ENCODE measurements around the gene PCNX2. TPM values are rescaled to one million over a fixed set of nuclear protein-coding genes. Genes with fewer than 3 reads are reported as not detected.
"Not testable (repeated sequence)": the region's sequence is repeated elsewhere in the genome, so short reads cannot be mapped to it uniquely, and the experiment has no call there.

PCNX2 gene
- total RNA-seq, 1 donor from 2014 or later: 0.73 TPM

GRCh38 chr1:233111731-233112130 lies 183.8 kb downstream of the PCNX2 start:
- ATAC-seq (no peak), DNase-seq (ENCODE audit: low spot score) (no peak)

- no peak for ATAC-seq
- no peak for DNase-seq (ENCODE audit: low spot score)
These were observed 186.4 kb downstream of the PCNX2 start for GRCh38 chr1:233109096-233109495.

DNA sequence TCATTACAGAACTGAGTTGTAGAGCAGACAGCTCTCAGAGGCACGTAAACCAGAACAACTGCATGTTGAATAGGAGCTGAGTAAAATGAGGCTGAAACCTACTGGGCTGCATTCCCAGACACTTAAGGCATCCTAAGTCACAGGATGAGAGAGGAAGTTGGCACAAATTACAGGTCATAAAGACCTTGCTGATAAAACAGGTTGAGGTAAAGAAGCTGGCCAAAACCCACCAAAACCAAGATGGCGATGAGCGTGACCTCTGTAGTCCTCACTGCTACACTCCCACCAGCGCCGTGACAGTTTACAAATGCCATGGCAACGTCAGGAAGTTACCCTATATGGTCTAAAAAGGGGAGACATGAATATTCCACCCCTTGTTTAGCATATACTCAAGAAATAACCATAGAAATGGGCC lies 187.8 kb downstream of the PCNX2 start:
- ATAC-seq; DNase-seq (ENCODE audit: low spot score): not testable (repeated sequence)

- DNase-seq (ENCODE audit: low spot score) (no peak), ATAC-seq (no peak)
These were observed 188.3 kb downstream of the PCNX2 start for GRCh38 chr1:233107130-233107660.

- DNase-seq (ENCODE audit: low spot score) (no peak), ATAC-seq (no peak)
These were observed 190.3 kb downstream of the PCNX2 start for GRCh38 chr1:233105225-233105624.

GRCh38 chr1:233102341-233102740 lies 193.2 kb downstream of the PCNX2 start:
- ATAC-seq (no peak), DNase-seq (ENCODE audit: low spot score) (no peak)

- no peak for ATAC-seq
These were observed 197.5 kb downstream of the PCNX2 start for GRCh38 chr1:233097959-233098580.

GRCh38 chr1:233097546-233097945 lies 198.0 kb downstream of the PCNX2 start:
- DNase-seq (ENCODE audit: low spot score) (no peak), ATAC-seq (no peak)

More at GRCh38 chr1:233097959-233098580, 197.5 kb downstream of the PCNX2 start:
- no peak for DNase-seq (ENCODE audit: low spot score)

DNA sequence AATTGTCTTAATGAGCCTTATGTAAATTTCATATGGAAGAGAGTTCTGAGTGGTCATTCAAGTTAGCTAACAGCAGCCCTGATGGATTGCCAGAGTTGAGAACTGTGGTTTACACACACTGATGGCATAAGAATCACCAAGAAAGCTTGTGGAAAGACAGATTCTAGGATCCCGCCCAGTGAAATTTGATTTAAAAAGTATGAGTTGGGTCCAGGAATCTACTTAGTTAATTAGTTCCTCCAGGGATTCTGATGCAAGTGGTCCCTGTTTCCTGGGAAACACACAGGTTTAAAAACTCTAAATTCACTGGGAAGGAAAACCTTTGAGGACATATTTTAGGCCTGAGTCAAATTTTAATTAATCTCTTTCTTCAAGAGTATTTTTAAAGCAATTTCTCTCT lies 200.8 kb downstream of the PCNX2 start:
- ATAC-seq: no peak
- DNase-seq (ENCODE audit: low spot score): no peak

DNA sequence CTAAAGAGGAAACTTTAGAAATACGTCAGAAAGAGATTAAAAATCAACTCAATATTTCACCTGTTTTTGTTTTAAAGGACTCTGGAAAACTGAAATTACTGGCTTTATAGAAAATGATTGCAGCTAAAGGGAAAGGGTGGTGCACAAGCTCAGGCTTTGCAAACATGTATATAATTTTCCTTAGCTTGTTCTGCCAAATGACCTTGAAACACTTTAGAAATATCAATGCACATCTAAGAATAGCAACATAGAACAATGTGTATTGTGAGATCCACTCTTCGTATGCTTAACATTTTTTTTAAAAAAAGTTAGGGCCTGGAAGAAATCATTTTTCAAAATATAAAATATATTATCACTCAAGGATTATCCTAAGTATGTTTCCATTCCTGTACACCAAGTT lies 201.3 kb downstream of the PCNX2 start:
- DNase-seq (ENCODE audit: low spot score): no peak

DNA sequence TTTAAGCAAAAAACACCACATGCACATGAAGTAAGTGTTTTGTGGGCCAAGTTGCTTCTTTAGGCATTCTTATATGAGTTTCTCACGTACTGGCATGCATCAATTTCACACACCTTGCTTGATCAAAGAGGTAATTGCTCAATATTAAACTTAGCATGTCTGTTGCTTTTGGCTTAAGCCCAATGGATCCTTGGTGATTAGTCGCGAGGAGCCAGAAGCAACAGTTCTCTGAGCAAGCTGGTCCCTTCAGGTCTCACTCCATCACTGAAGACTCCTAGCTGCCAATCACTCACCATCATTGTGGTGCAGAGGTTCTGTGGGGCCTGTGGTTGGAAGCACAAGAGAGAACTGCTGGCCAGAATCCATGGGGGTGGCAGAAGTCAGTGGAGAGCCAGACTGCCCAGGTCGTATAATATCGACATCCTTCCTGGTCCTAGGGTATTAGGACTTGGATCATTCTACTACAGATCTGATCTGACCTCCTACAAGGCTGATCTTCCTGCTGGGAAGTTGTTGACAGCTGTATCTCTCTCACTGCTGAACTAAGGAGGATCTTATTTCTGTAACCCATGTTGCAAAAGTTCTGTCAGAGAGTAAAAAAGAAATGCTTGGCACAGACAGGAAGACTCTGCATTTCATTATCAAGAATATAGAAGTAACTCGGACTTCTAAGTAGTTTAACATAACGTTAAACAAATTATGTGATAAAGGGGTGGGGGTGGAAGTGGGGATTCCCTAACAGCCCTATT lies 204.6 kb downstream of the PCNX2 start:
- ATAC-seq (no peak), DNase-seq (ENCODE audit: low spot score) (no peak)

More for the DNA sequence above, 201.3 kb downstream of the PCNX2 start:
- ATAC-seq: no peak

- DNase-seq (ENCODE audit: low spot score) (no peak), ATAC-seq (no peak)
These were observed 206.3 kb downstream of the PCNX2 start for GRCh38 chr1:233089251-233089650.

DNA sequence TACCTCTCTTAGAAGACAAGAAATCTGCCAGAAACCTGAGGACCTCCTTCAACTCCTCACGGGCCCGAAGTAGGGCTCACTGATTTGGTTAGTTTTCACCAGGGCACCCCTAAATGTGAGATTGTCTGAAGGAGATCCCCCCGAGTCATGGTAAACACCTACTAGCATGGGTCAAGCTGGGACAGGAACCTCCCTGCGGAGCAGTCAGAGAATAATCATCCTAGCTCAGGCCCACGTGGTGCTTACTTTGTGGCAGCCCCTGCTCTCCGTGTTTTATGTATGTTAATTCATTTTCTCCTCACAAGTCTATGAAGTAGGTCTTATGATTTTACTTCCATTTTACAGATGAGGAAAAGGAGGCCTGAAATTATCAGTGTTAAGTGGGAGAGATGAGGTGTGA lies 206.9 kb downstream of the PCNX2 start:
- ATAC-seq (no peak), DNase-seq (ENCODE audit: low spot score) (no peak)

DNA sequence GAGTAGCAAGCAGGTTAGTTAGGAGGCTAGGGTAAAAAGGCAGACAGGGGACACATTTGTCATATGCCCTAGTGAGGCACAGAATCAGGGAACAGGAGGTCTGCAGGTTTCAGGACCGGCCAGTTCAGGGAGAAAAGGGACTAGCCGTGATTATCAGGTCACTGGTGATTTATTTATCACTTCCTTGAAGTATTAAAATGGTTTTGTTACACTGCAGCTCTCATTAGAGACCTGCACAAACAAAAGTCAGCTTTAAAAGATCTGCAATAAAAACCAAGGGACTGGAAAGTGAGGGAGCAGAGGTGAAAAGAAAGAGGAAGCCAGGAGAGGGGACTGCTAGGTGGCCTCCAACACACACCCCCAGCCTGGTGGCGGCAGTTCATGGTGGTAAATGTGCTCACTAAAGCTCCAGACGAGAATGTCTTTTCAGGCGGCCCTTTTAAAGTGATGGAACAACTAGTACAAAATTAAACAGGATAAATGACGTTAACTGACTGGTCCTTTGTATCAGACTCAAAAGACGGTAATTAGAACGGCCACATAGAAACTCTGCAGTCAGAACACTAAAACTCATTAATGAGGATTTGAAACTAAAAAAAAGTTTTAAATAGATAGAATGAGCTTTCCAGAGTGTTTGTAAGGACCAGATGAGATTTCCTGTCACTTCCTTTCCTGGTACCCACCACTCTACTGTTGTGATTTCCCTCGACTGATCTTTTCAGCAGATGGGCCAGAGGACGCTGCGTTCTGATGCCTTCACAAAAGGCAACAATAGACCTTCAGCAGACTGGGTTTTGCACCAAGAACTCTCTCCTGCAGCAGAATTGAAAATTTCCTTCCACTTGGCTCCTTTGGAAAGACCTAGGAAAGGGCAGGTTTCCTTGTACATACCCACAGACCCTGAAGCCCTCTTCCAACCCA lies 208.3 kb downstream of the PCNX2 start:
- ATAC-seq (no peak), DNase-seq (ENCODE audit: low spot score) (no peak)

GRCh38 chr1:233085566-233085965 lies 210.0 kb downstream of the PCNX2 start:
- no peak for DNase-seq (ENCODE audit: low spot score)
- no peak for ATAC-seq

- DNase-seq (ENCODE audit: low spot score) (no peak), ATAC-seq (no peak)
These were observed 212.6 kb downstream of the PCNX2 start for GRCh38 chr1:233082778-233083550.

DNA sequence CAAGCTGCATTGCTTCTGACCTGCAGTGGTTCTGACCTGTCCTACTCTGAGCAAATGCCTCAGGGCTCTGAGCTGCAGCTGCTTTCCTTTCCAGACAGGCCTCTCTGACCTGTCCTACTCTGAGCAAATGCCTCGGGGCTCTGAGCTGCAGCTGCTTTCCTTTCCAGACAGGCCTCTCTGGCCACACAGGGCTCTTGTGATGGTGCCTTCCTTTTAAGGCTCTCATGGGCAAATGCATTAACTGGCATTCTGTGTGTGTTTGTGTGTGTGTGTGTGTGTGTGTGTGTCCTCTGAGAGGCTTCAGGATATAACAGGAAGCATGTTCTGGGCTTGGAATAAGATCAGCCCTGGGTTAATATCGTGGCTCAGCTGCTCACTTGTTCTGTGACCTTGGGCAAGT lies 213.8 kb downstream of the PCNX2 start:
- DNase-seq (ENCODE audit: low spot score) (no peak), ATAC-seq (no peak)

DNA sequence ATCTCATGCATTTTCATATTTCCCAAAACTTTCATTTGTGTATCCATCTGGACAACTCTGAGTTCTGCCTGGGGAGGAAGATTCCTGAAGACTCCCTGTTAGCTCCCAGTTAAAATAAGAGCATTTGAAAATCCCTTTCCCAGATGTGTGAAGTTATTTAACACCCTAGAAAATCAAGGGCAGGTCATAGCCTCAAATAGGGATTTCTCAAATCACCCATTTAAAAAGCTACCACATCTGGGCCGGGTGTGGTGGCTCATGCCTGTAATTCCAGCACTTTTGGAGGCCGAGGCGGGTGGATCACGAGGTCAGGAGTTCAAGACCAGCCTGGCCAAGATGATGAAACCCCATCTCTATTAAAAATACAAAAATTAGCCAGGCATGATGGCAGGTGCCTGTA lies 214.7 kb downstream of the PCNX2 start:
- DNase-seq (ENCODE audit: low spot score); ATAC-seq: not testable (repeated sequence)

DNA sequence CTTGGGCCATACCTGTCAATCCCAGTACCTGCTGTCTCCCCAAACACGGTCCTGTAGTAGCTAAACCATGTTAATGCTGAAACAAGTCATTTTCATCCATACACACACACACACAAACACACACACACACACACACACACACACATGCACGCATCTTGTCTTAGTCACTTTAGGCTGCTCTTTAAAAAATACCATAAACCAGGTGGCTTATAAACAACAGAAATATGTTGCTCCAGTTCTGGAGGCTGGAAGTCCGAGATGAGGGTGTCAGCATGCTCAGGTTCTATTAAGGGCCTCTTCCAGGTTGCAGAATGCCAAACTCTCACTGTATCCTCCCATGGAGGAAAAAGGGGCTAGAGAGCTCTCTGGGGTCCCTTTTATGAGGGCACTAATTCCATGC lies 215.2 kb downstream of the PCNX2 start:
- DNase-seq (ENCODE audit: low spot score) (no peak), ATAC-seq (no peak)

GRCh38 chr1:233079574-233079973 lies 216.0 kb downstream of the PCNX2 start:
- ATAC-seq (no peak), DNase-seq (ENCODE audit: low spot score) (no peak)
